NCI-H187 (cell line): Measurements from ENCODE around the gene BTAF1.

ENCODE experiments used
- DNase-seq, 2 experiments: peaks; one replicate each; lab custom pipeline; 2025; lab: John Stamatoyannopoulos, UW

BTAF1 gene

DNA sequence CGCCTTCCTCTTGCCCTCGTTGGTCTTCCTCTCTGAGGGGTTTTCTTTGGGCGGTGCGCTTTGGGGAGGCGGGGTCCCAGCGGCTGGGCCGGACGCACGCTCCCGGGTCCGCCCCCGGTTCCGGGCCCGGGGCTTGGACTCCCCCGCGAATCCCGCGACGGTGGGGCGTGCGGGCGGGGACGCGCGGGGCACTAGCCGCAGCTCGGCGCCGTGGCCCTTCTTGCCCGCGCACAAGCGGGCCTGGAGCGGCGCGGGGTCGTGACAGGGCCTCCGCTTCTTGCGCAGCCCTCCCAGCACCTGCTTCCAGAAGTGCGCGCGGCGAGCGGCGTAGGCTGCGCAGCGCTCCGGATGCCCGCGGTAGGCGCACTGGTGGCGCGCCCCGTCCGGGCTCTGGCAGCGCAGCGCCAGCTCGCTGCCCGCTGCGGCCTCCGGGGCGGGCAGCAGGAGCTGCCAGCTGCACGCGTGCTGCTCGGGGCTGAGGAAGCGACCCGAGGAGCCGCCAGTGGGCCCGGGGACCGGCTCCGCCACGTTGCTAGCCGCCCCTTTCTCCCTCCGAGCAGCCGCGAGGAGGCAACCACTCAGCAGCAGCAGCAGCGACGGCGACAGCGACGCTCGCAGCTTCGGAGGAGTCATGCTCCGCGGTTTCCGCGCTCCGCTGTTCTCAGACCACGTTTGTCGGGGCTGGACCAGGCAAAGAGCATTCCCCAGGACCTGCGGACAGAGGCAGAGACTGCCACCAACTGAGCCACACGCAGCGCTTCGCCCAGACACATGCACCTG, 15.0 kb upstream of the BTAF1 start:
- DNase-seq, result peak; percentile 10 to 17

DNA sequence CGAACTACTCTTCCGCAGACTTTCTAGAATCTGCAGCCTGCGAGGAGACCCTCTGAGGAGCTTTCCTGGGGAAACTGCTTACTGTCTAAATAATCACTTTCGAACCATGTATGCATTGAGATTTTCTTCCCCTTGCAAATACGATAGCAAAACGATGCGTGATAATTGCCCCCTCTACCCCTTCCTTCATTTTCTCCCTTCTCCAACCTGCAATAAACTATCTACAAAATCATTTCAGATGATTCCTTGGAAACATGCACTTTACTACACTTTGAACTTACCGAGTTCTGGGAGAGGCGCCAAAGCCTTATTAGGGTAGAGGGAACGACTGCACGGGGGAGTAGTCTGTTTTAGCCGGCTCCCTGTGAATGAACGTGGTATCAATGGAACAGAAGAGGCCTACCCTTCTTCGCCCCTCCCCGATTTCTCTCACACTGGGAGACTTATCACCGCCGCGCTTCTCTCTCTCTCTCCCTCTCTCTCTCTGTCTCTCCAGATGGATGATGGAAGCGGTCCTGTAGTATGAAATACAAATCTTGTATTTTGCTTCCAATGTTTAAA, 14.4 kb upstream of the BTAF1 start, which contains the start of gene FGFBP3:
TSS of gene FGFBP3 (minus strand) at position 370 of the 561 bp plus-strand sequence. CDS start 517 bp downstream, outside the sequence.
- DNase-seq, result peak in 1 of 2 experiments; percentile 9

DNA sequence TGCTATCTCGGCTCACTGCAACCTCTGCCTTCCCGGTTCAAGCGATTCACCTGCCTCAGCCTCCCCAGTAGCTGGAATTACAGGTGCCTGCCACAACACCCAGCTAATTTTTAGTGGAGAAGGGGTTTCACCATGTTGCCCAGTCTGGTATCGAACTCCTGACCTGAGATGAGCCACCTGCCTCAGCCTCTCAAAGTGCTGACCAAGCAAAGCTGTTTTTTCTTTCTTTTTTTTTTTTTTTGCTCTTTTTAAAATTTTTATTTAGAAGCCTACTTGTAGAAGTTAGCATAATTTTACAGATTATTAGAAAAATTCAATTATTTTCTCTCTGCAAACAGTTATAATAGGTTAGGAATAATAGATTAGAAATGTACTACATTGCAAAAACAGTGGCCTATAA, 13.1 kb upstream of the BTAF1 start:
- DNase-seq, result no peak

DNA sequence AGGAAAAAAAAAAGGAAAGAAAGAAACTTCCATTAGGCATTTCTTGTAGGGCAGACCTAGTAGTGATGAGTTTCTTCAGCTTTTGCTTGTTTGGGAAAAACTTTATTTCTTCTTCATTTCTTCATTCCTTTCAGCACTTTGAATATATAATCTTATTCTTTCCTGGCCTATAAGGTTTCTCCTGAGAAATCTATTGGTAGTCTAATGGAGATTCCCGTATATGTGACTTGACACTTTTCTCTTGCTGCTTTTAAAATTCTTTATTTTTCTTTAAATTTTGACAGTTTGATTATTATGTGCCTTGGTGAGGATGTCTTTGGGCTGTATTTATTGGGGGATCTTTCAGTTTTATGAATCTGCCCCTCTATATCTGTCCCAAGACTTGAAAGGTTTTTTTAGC, 3.9 kb upstream of the BTAF1 start:
- no peak for DNase-seq

DNA sequence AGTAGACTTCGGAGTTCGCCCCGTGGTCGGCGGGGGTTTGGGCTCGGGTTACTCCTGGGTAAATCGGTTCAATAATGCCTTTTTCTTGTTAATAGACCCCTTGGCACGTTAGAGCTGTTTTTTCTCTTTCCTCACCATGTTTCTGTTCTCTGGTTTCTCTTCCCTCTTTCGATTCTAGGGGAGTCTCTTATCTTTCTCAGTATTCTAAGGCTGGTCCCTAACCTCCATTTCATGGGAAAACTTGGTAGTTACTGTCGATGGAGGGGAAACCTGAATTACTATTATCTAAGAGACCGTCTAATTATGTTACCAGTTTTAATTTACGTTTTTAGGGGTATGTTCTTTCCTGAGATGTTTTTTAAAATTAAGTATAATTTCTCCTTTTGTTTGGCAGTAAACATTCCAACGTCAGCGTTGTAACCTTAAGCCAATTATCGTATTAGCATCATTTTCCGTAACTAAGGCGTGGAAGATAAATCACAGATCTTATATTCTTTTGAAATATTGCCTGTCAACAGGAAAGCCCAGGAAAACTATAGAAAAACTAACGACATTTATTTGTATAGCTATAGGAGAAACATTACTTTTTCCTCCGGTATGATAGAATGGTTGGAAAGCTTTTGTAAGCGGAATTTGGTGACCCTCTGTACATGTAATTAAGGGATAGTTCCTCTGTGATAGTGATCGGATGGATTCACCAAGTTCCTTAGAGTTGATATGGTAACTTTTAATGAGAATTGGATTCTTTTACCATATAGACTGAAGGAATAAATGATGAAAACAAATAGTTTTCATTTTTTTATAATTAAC, 847 bp downstream of the BTAF1 start:
- DNase-seq, result no peak

DNA sequence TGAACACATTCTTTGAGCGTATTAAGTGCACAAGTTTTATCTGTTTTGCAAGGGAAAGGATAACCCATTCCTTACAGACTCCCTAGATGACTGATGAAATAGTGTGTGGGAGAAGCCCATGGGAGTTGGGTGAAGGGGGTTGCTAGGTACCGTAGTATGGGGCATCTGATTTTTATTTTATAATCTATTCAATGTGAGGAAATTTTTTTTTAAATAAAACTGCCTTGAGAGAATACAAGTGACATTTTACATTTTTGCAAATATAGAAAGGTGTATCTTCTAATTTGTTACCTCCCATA, 1.4 kb downstream of the BTAF1 start:
- no peak for DNase-seq

DNA sequence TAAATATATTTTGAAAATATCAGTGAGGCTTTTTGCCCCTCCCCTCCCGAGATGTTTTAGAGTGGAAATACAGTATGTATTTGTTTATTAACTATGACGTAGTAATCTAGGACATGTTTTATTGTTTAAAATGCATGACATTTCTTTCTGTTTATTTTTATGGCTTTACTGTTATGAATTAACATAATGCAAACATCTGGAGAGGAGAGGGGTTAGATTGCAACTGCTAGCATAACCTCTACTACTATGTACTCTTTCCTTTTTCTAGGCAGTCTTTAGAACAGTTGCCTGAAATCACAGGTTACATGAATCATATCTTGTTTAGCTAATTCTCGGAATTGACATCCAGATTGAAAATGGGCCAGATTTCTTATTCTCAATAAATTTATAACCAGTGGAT, 7.4 kb downstream of the BTAF1 start:
- no peak for DNase-seq

DNA sequence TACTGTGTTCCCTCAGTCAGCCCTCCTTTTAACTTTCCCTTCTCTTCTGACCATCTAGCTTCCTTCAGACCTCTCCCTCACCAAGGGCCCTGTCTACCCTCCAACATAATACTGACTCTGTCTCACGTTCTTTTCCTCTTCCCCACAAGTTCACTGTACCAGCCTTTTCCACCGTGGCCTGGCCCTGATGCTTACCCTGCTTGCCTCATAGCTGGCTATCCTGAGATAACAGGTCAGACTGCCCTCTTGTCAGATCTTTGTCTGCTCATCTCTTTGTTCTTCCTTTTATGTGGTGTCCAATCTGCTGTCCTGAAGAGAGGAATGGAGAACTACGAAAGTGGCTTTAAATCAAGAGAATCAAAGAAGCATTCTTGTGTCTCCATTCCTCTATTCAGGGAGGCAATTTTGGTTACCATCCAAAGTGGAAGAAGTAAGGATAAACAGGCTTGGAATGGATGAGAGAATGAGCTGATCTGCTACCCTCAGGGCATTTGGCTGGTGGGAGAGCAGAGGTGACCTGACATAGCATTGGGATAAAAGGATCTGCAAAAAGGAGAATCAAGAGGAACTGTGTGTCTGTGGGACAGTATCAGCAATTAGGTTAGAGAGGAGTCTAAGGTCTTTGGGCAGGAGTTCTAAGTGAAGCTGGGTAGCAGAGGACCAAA, 8.1 kb downstream of the BTAF1 start:
- DNase-seq, result no peak

DNA sequence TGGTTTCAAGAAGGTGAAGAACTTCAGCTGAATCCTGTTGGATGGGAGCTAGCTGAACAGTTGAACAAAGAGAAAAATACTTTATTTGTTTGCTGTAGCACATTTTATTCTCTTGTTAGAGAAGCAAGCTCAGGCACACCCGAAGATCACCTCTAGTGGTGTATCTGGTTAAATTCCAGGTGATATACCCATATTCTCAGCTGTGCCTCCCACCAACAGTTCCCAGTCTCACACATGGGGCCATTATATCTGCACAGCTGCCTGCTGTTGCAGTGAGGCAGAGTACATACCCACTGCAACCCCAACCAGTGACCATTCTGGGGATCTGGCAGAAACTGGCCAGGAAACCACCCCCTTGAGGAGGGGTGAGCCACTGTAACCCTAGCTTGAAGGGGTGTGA, 9.2 kb downstream of the BTAF1 start:
- DNase-seq, result no peak

DNA sequence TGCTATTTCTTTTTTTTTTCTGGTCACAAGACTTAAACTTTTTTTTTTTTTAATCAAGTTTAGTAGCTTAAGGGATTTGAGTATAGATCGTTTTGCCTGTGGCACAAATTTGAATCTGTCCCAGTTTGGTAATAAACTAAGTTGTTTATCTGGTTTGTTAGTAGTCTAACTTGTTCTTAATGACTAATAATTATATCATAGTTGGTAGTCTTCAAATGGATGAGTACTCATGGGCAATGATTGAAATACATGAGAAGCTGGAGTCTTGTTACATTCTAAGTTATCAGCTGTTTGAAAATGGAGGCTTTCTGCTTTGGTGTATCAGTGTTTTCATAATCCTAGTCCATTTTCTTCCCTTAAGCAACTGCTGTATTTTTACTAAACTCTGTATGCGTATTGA, 12.3 kb downstream of the BTAF1 start:
- no peak for DNase-seq

DNA sequence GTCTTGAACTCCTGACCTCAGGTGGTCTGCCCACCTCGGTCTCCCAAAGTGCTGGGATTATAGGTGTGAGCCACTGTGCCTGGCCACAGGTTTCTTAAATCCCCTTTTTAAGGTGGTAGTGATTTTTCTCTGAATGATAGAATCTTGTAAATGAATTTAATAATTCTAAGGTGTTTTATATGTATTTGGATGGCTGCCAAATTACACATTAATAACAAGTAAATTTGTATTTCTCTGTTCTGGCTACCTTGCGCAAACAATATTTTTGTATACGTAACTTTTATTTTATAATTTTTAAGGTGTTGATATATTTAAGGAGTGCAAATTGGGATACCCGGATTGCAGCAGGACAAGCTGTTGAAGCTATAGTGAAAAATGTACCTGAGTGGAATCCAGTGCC, 16.1 kb downstream of the BTAF1 start:
- no peak for DNase-seq

DNA sequence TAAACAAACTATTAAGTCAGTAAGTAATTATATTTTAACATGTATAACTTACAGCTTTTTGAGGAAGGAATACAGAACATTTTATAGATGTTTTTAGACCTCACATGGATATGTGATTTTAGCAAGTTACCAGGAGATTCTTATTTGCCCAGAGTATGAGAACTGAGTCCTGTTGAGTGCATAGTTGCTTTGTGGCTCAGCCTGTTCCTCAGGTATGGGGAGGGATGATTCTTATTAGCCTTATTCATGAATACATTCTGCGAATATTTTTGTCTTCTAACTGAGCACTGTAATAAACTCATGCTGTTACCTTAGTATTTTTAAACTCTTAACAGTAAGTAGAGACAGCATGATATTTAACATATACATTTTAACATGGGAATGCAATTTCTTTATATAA, 17.9 kb downstream of the BTAF1 start:
- no peak for DNase-seq

DNA sequence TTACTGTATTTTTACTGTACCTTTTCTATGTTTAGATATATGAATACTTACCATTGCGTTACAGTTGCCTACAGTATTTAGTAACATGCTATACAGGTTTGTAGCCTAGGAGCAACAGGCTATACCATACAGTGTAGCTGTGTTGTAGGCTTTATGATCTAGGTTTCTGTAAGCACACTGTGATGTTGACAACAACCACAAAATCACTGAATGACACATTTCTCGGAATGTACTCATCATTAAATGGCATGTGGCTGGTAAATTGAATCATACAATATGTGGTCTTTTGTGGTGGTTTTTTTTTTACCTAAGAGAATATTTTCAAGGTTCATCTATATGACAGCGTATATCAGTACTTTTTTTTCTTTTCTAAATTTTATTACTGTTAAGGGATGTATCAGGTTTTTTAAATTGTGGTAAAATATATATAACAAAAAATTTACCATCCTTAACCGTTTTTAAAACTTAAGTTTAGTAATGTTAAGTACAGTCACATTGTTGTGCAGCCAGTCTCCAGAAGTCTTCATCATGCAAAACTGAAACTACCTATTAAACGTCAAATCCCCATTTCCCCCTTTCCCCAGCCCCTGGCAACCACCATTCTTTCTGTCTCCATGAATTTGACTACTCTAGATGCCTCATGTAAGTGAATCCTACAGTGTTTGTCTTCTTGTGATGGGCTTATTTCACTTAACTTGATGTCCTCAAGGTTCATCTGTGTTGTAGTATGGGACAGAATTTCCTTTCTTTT, 21.5 kb downstream of the BTAF1 start:
- DNase-seq, result no peak

DNA sequence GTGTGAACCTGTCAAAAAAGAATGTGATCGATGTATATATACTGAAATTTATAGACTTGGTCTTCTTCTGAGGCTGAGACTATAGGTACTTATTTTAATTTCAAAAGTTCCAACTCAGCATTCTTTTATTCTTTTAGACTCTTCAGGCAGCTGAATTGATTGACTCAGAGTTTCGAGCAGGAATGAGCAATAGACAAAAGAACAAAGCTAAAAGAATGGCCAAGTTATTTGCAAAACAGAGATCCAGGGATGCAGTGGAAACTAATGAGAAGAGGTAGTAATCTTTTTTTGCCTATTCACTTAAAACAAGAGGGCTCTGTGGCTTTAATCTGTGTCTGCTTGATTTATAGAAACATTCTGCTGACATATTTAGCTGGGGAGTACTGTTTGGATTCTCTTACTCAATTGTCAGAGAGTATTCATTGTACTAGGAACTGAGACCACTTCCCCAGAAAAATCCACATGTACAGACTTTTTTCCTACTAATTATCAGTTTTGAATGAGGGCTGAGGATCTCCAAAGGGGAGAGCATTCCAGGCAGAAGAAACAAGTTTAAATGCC, 30.1 kb downstream of the BTAF1 start:
- no peak for DNase-seq

DNA sequence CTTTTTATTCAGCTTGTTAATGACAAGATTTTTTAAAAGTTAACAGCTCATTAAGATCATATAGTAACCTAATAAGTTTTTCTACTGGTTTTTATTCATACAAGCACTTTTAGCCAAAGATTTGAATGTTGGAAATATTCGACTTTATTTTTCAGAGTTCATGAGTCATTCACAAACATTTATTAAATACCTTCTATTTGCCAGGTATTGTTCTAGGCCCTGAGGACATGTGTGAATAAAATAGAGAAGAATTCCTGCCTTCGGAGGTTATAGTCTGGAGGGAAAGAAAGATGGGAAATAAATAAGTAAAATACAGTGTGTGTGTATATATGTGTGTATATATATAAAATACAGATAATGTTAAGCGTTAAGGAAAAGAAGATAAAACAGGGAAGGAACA, 31.5 kb downstream of the BTAF1 start:
- DNase-seq, result no peak

DNA sequence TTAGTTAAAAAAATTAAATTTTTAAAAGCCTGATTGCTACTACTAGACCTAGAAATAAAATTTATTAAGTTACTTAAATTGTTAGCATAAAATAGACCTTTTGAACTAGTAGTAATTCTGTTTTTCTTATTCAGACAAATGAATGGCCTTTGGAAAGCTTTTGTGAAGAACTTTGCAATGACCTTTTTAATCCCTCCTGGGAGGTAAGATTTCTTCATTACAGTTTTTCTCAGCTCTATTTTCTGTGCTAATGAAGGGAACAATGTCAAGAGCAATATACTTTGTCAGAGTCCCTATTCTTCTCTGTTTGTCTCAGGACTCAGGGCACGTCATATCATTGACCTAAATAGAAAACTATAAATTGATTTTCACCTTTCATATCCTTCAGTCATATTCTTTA, 33.5 kb downstream of the BTAF1 start:
- no peak for DNase-seq

DNA sequence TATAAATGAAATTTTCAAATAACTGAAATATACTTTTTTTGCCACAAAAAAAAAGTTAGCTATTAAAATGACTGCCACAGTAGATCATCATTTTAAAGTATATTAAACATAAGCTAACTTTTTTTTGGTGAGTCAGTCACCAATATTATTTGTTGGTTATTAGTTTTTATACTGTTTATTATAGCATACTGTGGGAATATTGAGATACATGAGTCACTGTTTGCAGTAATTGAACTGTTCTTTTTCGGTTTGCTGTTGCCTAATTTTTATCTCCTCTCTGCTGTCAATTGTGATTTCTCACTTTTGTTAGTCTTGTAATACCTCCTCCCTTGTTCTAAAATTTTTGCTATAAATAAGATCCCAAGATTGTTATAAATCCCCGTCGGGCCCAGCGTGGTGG, 45.7 kb downstream of the BTAF1 start:
- no peak for DNase-seq

DNA sequence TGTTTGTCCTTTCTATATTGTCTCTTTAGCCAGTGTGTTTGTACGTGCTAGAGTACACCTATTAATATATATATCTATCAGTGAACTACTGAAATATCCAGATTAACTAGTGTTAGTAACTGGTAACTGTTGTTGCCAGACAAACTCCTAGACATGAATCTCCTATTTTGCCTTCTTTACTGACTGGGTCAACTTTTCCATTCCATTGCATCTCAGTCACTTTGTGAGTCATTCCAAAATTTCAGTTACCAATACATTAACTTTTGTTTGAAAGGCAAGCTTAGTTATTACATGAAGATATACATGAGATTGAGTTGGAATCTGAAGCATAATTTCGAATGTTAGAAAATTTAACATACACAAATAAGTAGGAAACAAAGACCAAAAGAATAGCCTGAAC, 51.4 kb downstream of the BTAF1 start:
- no peak for DNase-seq

DNA sequence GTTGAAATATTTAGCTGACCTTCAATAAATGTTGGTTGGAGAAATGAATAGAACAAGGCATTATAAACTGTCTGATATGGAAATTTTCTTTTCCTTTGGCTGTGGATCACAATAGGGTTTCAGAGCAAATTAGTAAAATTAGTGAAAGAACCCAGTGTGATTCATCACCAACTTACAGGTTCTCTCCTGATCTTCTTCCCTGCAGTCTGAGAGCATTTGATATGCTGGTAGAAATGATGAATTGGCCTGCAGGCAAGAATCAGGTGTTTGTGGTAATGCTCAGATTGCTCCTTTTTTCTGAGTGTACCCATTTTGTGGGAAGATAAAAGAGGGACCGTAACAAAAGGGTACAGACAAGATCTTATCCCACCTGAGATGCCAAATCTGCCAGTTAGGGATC, 51.9 kb downstream of the BTAF1 start:
- DNase-seq, result no peak

DNA sequence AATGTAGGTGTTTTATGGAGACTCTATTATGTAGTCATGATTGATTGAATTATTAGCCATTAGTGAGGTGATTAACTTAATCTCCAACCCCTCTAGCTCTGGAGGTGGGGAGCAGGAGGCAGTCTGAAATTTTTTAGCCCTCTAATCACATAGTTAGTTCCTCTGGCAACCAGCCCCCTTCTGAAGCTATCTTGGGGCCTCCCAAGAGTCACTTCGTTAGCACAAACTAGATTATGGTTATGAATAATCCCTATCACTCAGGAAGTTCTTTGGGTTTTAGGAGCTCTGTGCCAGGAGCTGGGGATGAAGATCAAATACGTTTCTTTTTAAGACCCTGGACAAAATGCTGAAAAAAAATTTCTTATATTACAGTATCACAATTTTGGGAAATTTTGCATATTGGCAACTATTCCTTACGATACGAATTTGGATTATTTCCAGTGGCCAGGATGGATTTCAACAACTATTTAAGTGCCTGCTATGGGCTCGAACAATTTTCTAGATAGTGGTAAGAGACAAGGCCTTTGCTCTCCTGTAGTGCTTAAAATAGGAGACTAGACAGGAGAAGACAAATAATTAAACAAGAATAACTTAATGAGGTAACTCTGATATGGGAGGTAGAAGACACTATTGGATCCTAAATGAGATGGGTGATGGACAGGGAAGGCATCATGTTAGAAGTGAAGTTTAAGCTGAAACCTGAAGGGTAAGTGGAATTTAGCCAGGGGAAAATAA, 52.9 kb downstream of the BTAF1 start:
- DNase-seq, result no peak

DNA sequence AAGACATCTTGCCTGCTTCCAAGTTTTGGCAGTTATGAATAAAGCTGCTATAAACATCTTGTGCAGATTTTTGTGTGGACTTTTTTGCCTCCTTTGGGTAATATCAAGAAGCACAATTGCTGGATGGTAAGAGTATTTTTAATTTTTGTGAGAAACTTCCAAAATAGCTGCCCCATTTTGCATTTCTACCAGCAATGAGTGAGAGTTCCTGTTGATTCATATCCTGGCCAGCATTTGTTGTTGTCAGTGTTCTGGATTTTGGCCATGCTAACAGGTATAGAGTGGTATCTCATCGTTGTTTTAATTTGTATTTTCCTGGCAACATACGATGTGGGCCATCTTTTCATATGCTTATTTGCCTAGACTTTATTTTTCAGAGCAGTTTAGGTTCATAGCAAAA, 53.9 kb downstream of the BTAF1 start:
- DNase-seq, result no peak
